Measurements from ENCODE around the gene CCM2. TPM values are rescaled to one million over a fixed set of nuclear protein-coding genes. Genes with fewer than 3 reads are reported as not detected.
A peak's percentile ranks its signal among the peaks of the same experiment; 100 is the strongest.

CCM2 gene
- total RNA-seq, 1 experiment from 2014 or later = 43.9 TPM

DNA sequence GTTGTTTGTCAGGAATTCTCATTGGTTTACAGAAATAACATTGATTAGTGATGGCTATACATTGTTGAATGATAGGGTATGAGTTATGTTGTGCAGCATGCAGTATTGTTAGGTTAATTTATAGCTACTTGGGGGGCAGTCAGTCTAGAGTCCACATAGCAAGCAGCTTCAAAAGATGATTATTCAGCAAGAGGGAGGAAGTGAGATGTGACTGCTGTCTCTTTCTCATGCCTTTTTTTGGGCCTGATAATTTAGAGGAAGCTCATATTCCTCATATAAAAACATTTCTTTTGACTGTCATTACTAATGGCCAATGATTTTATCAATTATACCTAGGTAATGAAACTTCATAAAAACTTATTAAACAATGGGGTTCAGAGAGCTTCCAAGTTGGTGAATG lies 114.9 kb downstream of the CCM2 start:
- DNase-seq = no peak
- no peak overlapping the region for H3K4me3 ChIP-seq (ENCODE audit: insufficient read depth, low read depth, low read length)
- no peaks in the 10 kb centered on the region for H3K27me3 ChIP-seq (ENCODE audit: control insufficient read depth, insufficient read depth, low read length)
- H3K36me3 ChIP-seq (replicated peaks; ENCODE audit: control insufficient read depth, insufficient read depth, low read length) = no peaks in the 10 kb centered on the region

DNA sequence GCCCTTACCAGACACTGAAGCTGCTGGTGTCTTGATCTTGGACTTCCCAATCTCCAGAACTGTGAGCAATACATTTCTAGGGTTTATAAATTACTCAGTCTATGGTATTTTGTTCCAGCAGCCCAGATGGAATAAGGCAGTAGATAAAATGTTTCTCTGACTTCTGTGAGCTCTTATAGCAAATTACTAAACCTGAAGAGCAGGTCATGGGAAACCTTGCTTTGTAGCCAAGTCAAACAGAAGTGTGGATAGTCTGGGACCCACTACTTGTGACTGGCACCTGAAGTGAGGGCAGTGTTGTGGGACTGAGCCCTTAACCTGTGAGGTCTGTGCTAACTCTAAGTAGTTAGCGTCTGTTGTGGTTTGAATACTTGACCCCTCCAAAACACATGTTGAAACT lies 116.0 kb downstream of the CCM2 start:
- H3K27me3 ChIP-seq (ENCODE audit: control insufficient read depth, insufficient read depth, low read length) = no peaks in the 10 kb centered on the region

DNA sequence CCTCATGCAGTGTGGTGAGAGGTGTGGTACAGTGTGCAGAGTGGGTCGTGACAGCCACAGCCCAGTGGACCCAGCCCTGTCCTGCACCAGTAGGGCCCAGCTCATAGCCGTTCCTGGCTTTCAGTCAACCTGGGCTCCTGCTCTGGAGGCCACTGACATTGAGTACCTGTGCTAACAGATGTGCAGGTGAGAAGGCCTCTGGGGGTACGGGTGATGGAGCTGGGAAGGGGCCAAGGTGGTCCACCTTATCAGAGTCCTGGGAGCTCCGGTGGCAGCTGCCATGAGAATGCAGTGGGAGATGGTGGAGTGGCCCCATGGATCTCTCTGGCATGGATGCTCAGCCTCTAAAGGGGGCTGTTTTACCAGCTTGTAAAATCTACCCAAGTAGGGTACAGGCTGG lies 117.6 kb downstream of the CCM2 start:
- Histone ChIP-seq H3K36me3 (replicated peaks; ENCODE audit: control insufficient read depth, insufficient read depth, low read length) (no peaks in the 10 kb centered on the region), H3K4me3 (ENCODE audit: insufficient read depth, low read depth, low read length) (no peak overlapping the region), H3K27me3 (ENCODE audit: control insufficient read depth, insufficient read depth, low read length) (no peaks in the 10 kb centered on the region)
- no peak for DNase-seq

More for the DNA sequence above, 116.0 kb downstream of the CCM2 start:
- no peak for DNase-seq
- H3K36me3 ChIP-seq (replicated peaks; ENCODE audit: control insufficient read depth, insufficient read depth, low read length) = no peaks in the 10 kb centered on the region
- no peak overlapping the region for H3K4me3 ChIP-seq (ENCODE audit: insufficient read depth, low read depth, low read length)

DNA sequence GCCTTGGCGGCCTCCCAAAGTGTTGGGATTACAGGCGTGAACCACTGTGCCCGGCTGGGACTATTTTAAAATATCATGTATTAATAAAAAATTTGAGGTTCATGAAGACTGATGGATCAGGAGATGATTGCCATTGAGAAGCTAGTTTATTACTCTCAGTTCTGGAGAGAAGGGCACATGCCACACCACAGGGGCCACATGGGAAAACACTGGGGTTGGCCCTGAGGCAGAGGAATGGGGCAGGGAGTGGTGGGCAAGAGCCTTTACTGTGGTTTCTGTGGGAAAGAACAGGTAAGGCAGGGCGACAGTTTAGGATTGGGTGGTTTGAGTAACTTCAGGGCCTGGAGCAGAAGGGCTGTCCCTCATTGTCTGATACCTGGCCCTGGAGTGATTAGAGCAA lies 118.3 kb downstream of the CCM2 start:
- Histone ChIP-seq H3K27me3 (ENCODE audit: control insufficient read depth, insufficient read depth, low read length) (no peaks in the 10 kb centered on the region), H3K4me3 (ENCODE audit: insufficient read depth, low read depth, low read length) (no peak overlapping the region), H3K36me3 (replicated peaks; ENCODE audit: control insufficient read depth, insufficient read depth, low read length) (no peaks in the 10 kb centered on the region)
- DNase-seq = no peak

DNA sequence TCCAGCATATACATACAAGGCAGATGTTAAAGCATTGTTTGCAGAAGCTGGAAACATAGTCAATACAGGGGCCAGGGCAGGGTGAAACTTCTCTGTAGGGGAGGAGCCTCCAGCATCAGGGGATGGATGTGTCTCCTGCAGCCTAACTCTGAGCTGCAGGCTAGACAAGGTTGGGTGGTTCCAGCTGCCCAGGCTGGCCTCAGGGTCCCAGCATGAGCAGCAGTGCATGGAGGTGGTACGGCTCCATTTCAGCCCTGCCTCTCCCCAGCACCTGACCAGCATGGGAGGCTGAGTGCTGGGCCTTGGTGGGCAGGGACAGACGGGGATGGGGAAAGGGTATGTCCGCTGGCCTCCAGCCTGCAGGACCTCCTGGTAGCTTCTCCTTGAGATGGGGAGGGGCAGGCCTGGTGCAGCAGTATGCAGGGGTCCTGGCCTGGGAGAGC lies 118.9 kb downstream of the CCM2 start:
- no peak overlapping the region for H3K4me3 ChIP-seq (ENCODE audit: insufficient read depth, low read depth, low read length)
- H3K36me3 ChIP-seq (replicated peaks; ENCODE audit: control insufficient read depth, insufficient read depth, low read length) = no peaks in the 10 kb centered on the region
- H3K27me3 ChIP-seq (ENCODE audit: control insufficient read depth, insufficient read depth, low read length) = no peaks in the 10 kb centered on the region
- no peak for DNase-seq

DNA sequence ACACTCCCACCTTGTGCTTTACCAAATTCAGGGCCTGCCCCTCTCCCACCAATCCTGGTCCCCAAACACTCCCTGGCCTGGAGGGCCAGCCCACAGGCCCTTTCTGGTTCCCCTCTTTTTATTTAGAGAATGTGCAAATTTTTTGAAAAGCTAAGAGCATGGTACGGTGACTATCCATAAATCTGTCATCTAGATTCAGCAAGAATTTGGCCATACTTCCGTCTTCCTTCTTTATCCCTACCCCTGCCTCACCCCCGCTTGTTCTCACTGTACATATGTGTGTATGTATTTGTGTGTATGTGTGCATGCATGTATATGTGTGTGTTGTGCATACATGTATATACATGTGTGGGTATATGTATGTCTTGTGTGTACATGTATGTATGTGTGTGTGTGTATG lies 119.5 kb downstream of the CCM2 start:
- Histone ChIP-seq H3K4me3 (ENCODE audit: insufficient read depth, low read depth, low read length) (no peak overlapping the region), H3K36me3 (replicated peaks; ENCODE audit: control insufficient read depth, insufficient read depth, low read length) (no peaks in the 10 kb centered on the region)
- DNase-seq = no peak

DNA sequence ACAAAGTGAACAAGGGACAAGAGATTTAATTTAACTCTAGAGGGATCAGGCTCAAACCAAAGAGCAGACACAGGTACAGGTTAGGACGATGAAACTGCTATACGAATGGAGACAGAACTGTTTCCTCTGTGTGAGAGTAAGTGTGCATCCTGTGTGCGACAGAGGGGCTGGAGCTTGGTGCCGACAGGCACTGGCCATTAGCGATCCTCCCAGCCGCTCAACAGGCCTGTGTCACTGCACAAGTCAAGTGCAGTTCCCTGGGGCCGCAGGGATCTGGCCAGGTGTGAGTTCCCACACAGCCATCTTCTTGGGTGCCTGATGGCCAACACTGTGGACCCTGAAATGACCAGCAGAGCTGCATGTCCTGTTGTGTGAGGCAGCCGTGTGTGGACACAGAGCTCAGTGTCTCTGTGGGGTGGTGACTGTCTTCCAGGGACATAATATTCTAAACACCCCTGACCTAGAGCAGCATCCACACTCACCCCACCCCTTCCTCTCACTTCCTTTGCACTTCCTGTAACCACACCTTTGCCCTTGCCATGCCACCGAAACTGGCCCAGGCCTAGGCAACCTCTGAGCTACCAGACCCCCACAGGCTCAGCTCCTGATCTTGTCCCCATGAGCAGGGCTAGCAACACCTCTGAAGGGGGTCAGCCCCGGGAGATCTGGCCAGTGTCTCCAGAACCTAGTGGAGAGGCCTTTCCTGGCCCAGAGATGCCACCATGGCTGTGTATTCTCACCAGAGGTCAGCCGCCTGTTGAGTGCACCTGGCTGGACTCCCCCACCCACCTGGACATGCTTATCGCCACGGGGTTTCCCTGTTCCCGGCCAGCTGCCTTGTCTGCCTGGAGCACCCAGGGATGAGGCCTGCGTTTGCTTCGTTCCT lies 123.2 kb downstream of the CCM2 start:
- H3K4me3 ChIP-seq (ENCODE audit: insufficient read depth, low read depth, low read length) = no peak overlapping the region

More for the DNA sequence above, 119.5 kb downstream of the CCM2 start:
- no peaks in the 10 kb centered on the region for H3K27me3 ChIP-seq (ENCODE audit: control insufficient read depth, insufficient read depth, low read length)

DNA sequence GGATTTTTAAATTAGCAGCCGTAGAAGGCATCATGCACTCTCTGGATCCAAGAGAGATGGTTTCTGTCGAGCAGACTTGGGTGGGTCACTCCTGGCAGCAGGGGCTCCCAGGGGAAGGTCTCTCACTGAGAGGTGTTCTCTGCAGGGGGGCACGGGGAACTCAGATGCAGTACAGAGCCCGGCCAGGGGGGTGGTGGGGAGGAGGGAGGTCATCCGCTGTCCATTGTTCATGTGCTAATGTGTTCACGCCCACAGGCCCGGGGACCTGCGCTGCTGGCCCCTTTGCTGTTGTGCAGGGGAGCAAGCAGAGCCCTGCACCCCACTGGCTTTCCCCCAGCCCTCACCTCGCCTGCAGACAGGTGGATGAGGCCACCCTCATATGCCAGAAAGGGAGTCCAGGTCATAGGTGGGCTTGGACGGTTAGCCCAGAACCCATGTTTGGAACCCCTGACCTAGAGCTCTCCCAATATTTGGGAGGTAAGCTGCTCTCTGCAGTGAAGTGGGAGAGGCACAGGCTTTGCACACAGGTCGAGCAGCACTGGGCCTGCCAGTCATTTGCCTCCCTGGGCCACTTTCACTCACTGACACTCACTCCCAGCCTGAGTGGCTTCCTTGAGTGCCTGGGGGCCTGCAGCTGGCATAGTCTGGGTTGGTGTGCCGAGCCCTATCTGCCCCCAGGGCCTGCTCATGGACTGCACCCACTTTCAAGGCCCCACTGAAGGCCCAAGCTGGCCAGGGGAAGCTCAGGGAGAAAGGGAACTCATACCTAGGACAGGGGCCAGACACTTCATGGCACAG lies 124.1 kb downstream of the CCM2 start:
- Histone ChIP-seq H3K4me3 (ENCODE audit: insufficient read depth, low read depth, low read length) (no peak overlapping the region), H3K36me3 (replicated peaks; ENCODE audit: control insufficient read depth, insufficient read depth, low read length) (no peaks in the 10 kb centered on the region), H3K27me3 (ENCODE audit: control insufficient read depth, insufficient read depth, low read length) (no peaks in the 10 kb centered on the region)
- DNase-seq = peak; percentile 86

More for the DNA sequence above, 123.2 kb downstream of the CCM2 start:
- DNase-seq = peak; percentile 37
- Histone ChIP-seq H3K27me3 (ENCODE audit: control insufficient read depth, insufficient read depth, low read length) (no peaks in the 10 kb centered on the region), H3K36me3 (replicated peaks; ENCODE audit: control insufficient read depth, insufficient read depth, low read length) (no peaks in the 10 kb centered on the region)

DNA sequence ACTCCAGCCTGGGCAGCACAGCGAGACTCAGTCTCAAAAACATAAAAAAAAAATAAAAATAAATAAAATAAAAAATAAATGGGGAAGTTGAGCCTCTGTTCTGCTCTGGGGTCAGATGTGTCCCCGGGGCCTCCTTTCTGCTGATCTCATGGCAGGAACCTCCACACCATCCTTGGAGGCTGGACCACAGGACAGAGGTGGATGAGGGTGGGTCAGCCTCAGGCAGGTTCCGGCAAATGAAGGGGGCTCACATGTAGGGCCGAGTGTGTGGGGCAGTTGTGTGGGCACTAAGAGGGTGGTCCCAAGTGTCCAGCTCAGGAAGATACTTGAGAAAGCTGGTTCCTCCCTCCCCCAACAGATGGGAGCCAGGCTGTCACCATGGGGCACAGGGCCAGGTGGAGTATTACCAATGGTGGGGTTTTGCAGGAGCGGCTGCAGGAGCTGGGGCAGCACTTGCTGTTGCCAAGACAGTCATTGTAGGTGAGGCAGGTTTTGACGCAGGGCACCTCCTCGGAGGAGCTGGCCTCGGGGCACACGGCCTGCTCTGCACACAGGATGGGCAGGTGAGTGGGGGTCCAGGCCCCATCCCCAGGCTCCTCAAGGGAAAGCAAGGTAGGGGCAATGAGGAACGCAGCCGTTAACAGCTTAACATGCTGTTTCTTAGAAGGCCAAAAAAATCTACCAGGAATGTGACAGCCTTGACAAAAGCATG lies 125.3 kb downstream of the CCM2 start:
- Histone ChIP-seq H3K4me3 (ENCODE audit: insufficient read depth, low read depth, low read length) (no peak overlapping the region), H3K36me3 (replicated peaks; ENCODE audit: control insufficient read depth, insufficient read depth, low read length) (no peaks in the 10 kb centered on the region), H3K27me3 (ENCODE audit: control insufficient read depth, insufficient read depth, low read length) (no peaks in the 10 kb centered on the region)
- no peak for DNase-seq

Other genes with a start within 250 kb of the CCM2 start
- 3,731 and 4,122 TPM in 2 replicates for gene PPIA, start 203.5 kb upstream of the CCM2 start, total RNA-seq (2014; rRNA removed; shearing (Covaris generic))
- gene H2AZ2, start 152.1 kb upstream of the CCM2 start, total RNA-seq (2014; rRNA removed; shearing (Covaris generic)) = 179 and 184 TPM in 2 replicates
- gene PURB, start 114.7 kb upstream of the CCM2 start, total RNA-seq (2014; rRNA removed; shearing (Covaris generic)) = 7.7 and 9.3 TPM in 2 replicates
- gene MYO1G, start 21.2 kb upstream of the CCM2 start, total RNA-seq (2014; rRNA removed; shearing (Covaris generic)) = not detected in 2 replicates
- 1.5 and 1.7 TPM in 2 replicates for gene NACAD, start 88.8 kb downstream of the CCM2 start, total RNA-seq (2014; rRNA removed; shearing (Covaris generic))
- 234 and 238 TPM in 2 replicates for gene TBRG4, start 111.5 kb downstream of the CCM2 start, total RNA-seq (2014; rRNA removed; shearing (Covaris generic))
- gene RAMP3, start 157.6 kb downstream of the CCM2 start, total RNA-seq (2014; rRNA removed; shearing (Covaris generic)) = 0.11 and 0.31 TPM in 2 replicates

All from H7 (cell line).